HepG2 (cell line): ENCODE data around the gene C19orf85. TPM values are rescaled to one million over a fixed set of nuclear protein-coding genes. Genes with fewer than 3 reads are reported as not detected.

Experiments
- ATAC-seq: fragments of 200-7000 bp; cut with Tn5 transposase; 3 replicates; pipeline ENCODE4 v1.9.1; 2020; ENCODE audit warnings: mild to moderate bottlenecking, moderate library complexity
- BruUV-seq: library from RNA; stranded (reverse); fragments of 400-500 nt; replicated peaks from 2 replicates; lab custom pipeline; 2021; lab: Mats Ljungman, UMichigan
- CTCF ChIA-PET: fragments of 300-600 bp; formaldehyde crosslinking; extraction: SDS; loops from one replicate; lab custom pipeline; 2021; ENCODE audit warnings: low total read pairs, inconsistent platforms, low intra/inter-chr PET ratio; lab: Yijun Ruan, JAX
- POLR2A ChIA-PET: fragments of 350-600 bp; sonication (Branson Sonifier 250); formaldehyde crosslinking; loops from one replicate; lab custom pipeline; 2020; ENCODE audit warnings: antibody characterized with exemption, inconsistent platforms; lab: Yijun Ruan, JAX
- DNase-seq: peaks from one replicate; pipeline ENCODE4 v3.0.0-alpha.2; 2015; ENCODE audit warnings: low spot score
- FAIRE-seq: peaks from 3 replicates; lab custom pipeline; 2011; peaks lifted over from hg19 to GRCh38; lab: Jason Lieb, UNC
- H2AFZ ChIP-seq: one replicate; pipeline ENCODE4 v1.6.1; 2011; ENCODE audit warnings: low read length, inconsistent platforms
- H3K27ac ChIP-seq: fragments of 300-600 bp; 3 replicates; pipeline ENCODE4 v1.8.0; 2011; ENCODE audit warnings: mixed run types, mild to moderate bottlenecking, mixed read lengths, low read length, inconsistent platforms; ENCODE audit not compliant: insufficient read depth; ENCODE audit errors: extremely low read length
- H3K27me3 ChIP-seq, 2 experiments: fragments of 200-600 bp in 1 of 2; 2 replicates in 1 of 2; 3 replicates in 1 of 2; pipeline versions ENCODE4 v1.6.0 to v1.8.0; 2011; ENCODE audit warnings: low read length in 2 of 2, mild to moderate bottlenecking in 2 of 2, moderate library complexity in 2 of 2, inconsistent platforms in 1 of 2; ENCODE audit not compliant: insufficient read depth in 2 of 2, control insufficient read depth in 1 of 2
- H3K36me3 ChIP-seq, 2 experiments: fragments of 200-600 bp in 1 of 2; replicated peaks in 1 of 2; 2 replicates in 1 of 2; 3 replicates in 1 of 2; pipeline versions ENCODE4 v1.5.1 to v1.8.0; 2011; ENCODE audit warnings: low read length in 2 of 2, inconsistent platforms in 1 of 2; ENCODE audit not compliant: insufficient read depth in 2 of 2, control insufficient read depth in 1 of 2
- H3K4me1 ChIP-seq: 2 replicates; pipeline ENCODE4 v1.5.1; 2012; ENCODE audit warnings: low read length, inconsistent platforms; ENCODE audit not compliant: insufficient read depth
- H3K4me2 ChIP-seq: 2 replicates; pipeline ENCODE4 v1.6.0; 2011; ENCODE audit warnings: low read depth, low read length, inconsistent platforms
- H3K4me3 ChIP-seq, 3 experiments: fragments of 200-600 bp in 1 of 3; sonication (generic), shearing (Covaris generic) in 1 of 3; replicated peaks in 1 of 3; 2 replicates each; pipeline ENCODE4 v1.5.1; 2011 to 2016; ENCODE audit warnings: low read length in 3 of 3, inconsistent platforms in 2 of 3, low read depth in 2 of 3, mild to moderate bottlenecking in 2 of 3, control low read depth in 1 of 3, mixed read lengths in 1 of 3; ENCODE audit not compliant: insufficient read depth in 1 of 3
- H3K79me2 ChIP-seq: one replicate; pipeline ENCODE4 v1.6.1; 2011; ENCODE audit warnings: low read length, inconsistent platforms; ENCODE audit not compliant: insufficient read depth
- H3K9ac ChIP-seq: 2 replicates; pipeline ENCODE4 v1.6.0; 2011; ENCODE audit warnings: mild to moderate bottlenecking, low read depth, low read length, inconsistent platforms; ENCODE audit not compliant: insufficient read depth
- H3K9me3 ChIP-seq: 2 replicates; pipeline ENCODE4 v1.5.1; 2012; ENCODE audit warnings: mild to moderate bottlenecking, low read length
- H4K20me1 ChIP-seq: 2 replicates; pipeline ENCODE4 v1.6.0; 2011; ENCODE audit warnings: inconsistent platforms, mild to moderate bottlenecking, low read length, moderate library complexity; ENCODE audit not compliant: insufficient read depth
- ASH2L ChIP-seq: fragments of 300-600, 200-600 bp; sonication (generic); IDR thresholded peaks from 2 replicates; pipeline ENCODE4 v1.7.0; 2017; ENCODE audit warnings: low read depth, mild to moderate bottlenecking, moderate library complexity, mixed read lengths, low read length; ENCODE audit not compliant: insufficient read length
- DNMT3B ChIP-seq: conservative IDR thresholded peaks from 2 replicates; pipeline ENCODE4 v1.6.1; 2016; ENCODE audit warnings: missing biosample characterization, control low read depth
- EHMT2 ChIP-seq: fragments of 200-600 bp; sonication (generic); IDR thresholded peaks from 2 replicates; pipeline ENCODE4 v1.7.0; 2017; ENCODE audit warnings: antibody characterized with exemption, low read depth, low read length, borderline replicate concordance
- GZF1 ChIP-seq: sonication (generic); formaldehyde crosslinking; IDR thresholded peaks from 2 replicates; pipeline ENCODE4 v1.5.1; 2020; ENCODE audit warnings: mild to moderate bottlenecking, missing genetic modification reagents
- MAFF ChIP-seq: IDR thresholded peaks from 2 replicates; pipeline ENCODE4 v1.6.1; 2011; ENCODE audit warnings: low read depth, low read length, improper control_type of control experiment
- RAD21 ChIP-seq: fragments of 450-650 bp; formaldehyde crosslinking; IDR thresholded peaks from 2 replicates; pipeline ENCODE4 v1.5.0; 2020; ENCODE audit warnings: mild to moderate bottlenecking
- TBP ChIP-seq: sonication (generic); formaldehyde crosslinking; IDR thresholded peaks from 2 replicates; pipeline ENCODE4 v1.5.0; 2020; ENCODE audit warnings: missing genetic modification reagents
- ZFP62 ChIP-seq: sonication (generic); formaldehyde crosslinking; IDR thresholded peaks from 2 replicates; pipeline ENCODE4 v1.4.0; 2020; ENCODE audit warnings: missing genetic modification reagents
- ZNF230 ChIP-seq: sonication (generic); formaldehyde crosslinking; IDR thresholded peaks from 2 replicates; pipeline ENCODE4 v1.4.0; 2020; ENCODE audit warnings: mild to moderate bottlenecking, missing genetic modification reagents
- ZNF326 ChIP-seq: sonication (generic); formaldehyde crosslinking; IDR thresholded peaks from 2 replicates; pipeline ENCODE4 v1.4.0; 2020; ENCODE audit warnings: missing genetic modification reagents, borderline replicate concordance
- ZNF547 ChIP-seq: sonication (generic); formaldehyde crosslinking; IDR thresholded peaks from 2 replicates; pipeline ENCODE4 v1.5.1; 2020; ENCODE audit warnings: mild to moderate bottlenecking, missing genetic modification reagents
- ZNF589 ChIP-seq: sonication (generic); formaldehyde crosslinking; conservative IDR thresholded peaks from 2 replicates; pipeline ENCODE4 v1.8.0; 2022; ENCODE audit warnings: mild to moderate bottlenecking, moderate library complexity, missing genetic modification reagents
- ZNF781 ChIP-seq: sonication (generic); formaldehyde crosslinking; IDR thresholded peaks from 2 replicates; pipeline ENCODE4 v1.5.1; 2020; ENCODE audit warnings: borderline replicate concordance, mild to moderate bottlenecking, missing genetic modification reagents; ENCODE audit errors: not compliant biosample characterization
- ZSCAN22 ChIP-seq: sonication (generic); formaldehyde crosslinking; IDR thresholded peaks from 2 replicates; pipeline ENCODE4 v1.4.0; 2020; ENCODE audit warnings: mild to moderate bottlenecking, missing genetic modification reagents
- ZSCAN9 ChIP-seq: IDR thresholded peaks from 2 replicates; pipeline ENCODE4 v1.6.1; 2016; ENCODE audit warnings: borderline replicate concordance
- WGBS: methylation state at CpG from one replicate; pipeline ENCODE4 v1.1.6; 2017; ENCODE audit warnings: low lambda C conversion rate; 5-methylcytosine and 5-hydroxymethylcytosine counted together
- in situ Hi-C: cut with HindIII; loops from 2 replicates; pipeline ENCODE4 v1.10.0; 2017; ENCODE audit warnings: low pct_unique_long_range_greater_than_20kb; ENCODE audit not compliant: extremely low pct_ligation_motif_present
- intact Hi-C: fragments of 100-400 bp; cut with micrococcal nuclease; formaldehyde crosslinking; loops from one replicate; pipeline ENCODE4 v1.10.0; 2022; ENCODE audit not compliant: unreplicated experiment
- polyA plus RNA-seq, 8 experiments: library from polyadenylated mRNA; depleted of rRNA in 3 of 8; stranded (reverse) in 7 of 8; unstranded in 1 of 8; fragments of >200 nt; fragmentation: Illumina TruSeq in 4 of 8; extraction: Trizol in 4 of 8; gene quantifications; 2 replicates each; pipeline versions ENCODE4 v1.2.1 to v1.2.3, GENCODE V29; 2011 to 2016; ENCODE audit warnings: low read depth in 4 of 8, missing spikeins in 1 of 8, mixed read lengths in 1 of 8; ENCODE audit not compliant: insufficient read depth in 1 of 8
- total RNA-seq, 5 experiments: library from RNA; depleted of rRNA; stranded (reverse); fragments of >200 nt; fragmentation: Illumina TruSeq; extraction: Trizol; gene quantifications; 2 replicates each; pipeline ENCODE4 v1.2.3, GENCODE V29; 2016; ENCODE audit warnings: low read depth in 1 of 5
- TF ChIP-seq, protein P1 (sequence below): sonication (generic); formaldehyde crosslinking; IDR thresholded peaks from 2 replicates; pipeline ENCODE4 v1.4.0; 2020; ENCODE audit warnings: mild to moderate bottlenecking, missing genetic modification reagents
- TF ChIP-seq, protein P2 (sequence below): sonication (generic); formaldehyde crosslinking; IDR thresholded peaks from 2 replicates; pipeline ENCODE4 v1.4.0; 2020; ENCODE audit warnings: missing genetic modification reagents
- TF ChIP-seq, protein P3 (sequence below): sonication (generic); formaldehyde crosslinking; IDR thresholded peaks from 2 replicates; pipeline ENCODE4 v1.4.0; 2020; ENCODE audit warnings: mild to moderate bottlenecking, missing genetic modification reagents

Gene C19orf85
- total and polyA plus RNA-seq, 2 of the 13 experiments (the other 11 are each of a cell fraction or from before 2014, with no cell fraction given) = not detected

DNA sequence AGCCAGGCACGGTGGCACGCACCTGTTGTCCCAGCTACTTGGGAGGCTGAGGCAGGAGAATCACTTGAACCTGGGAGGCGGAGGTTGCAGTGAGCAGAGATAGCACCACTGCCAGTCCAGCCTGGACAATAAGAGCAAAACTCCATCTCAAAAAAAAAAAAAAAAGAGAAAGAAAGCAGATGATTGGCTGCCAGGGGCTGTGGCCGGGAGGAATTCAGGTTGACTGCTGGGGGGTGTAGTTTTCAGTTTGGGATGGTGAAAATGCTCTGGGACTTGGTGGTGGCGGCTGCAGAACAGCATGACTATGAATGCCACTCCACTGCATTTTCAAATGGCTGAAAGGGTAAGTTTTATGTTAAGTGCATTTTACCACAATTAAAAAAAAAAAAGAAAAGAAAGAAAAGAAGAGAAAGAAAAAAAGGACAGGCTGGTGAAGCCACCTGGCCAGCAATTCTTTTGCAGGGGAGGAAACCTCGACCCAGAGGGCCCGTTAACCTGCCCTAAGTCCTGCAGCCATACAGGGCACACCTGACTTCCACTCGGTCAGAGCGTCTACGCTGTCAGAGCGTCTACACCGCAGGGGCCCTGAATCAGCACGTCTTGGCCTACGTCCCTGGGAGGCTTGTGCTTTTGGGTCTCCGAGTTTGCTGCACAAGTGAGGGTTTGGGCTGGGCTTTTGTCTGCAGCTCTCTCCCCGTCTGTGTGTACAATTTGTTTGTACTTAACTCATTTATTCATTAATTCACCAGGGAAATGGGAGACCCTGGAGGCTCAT lies 6.7 kb downstream of the C19orf85 start:
- no peaks in the 10 kb centered on the region for H3K9me3 ChIP-seq
- H3K36me3 ChIP-seq = peaks cover 1 to 11% of the 10 kb centered on the region in 2 experiments; a peak in 4 of 5 replicates
- peaks cover 10% of the 10 kb centered on the region; the same call in 1 of the 2 replicates for H4K20me1 ChIP-seq
- no peak for DNase-seq
- TF ChIP-seq GZF1 (CRISPR knock-in tag) = no peak
- no peak for TF ChIP-seq ZNF230 (CRISPR knock-in tag)
- no peak for TF ChIP-seq ZSCAN9
- TF ChIP-seq ZNF781 (CRISPR knock-in tag) = no peak
- no peak for TF ChIP-seq ZNF547 (CRISPR knock-in tag)
- TF ChIP-seq ZNF589 (CRISPR knock-in tag) = no peak
- no peak for TF ChIP-seq ZFP62
- TF ChIP-seq, protein P1, sequence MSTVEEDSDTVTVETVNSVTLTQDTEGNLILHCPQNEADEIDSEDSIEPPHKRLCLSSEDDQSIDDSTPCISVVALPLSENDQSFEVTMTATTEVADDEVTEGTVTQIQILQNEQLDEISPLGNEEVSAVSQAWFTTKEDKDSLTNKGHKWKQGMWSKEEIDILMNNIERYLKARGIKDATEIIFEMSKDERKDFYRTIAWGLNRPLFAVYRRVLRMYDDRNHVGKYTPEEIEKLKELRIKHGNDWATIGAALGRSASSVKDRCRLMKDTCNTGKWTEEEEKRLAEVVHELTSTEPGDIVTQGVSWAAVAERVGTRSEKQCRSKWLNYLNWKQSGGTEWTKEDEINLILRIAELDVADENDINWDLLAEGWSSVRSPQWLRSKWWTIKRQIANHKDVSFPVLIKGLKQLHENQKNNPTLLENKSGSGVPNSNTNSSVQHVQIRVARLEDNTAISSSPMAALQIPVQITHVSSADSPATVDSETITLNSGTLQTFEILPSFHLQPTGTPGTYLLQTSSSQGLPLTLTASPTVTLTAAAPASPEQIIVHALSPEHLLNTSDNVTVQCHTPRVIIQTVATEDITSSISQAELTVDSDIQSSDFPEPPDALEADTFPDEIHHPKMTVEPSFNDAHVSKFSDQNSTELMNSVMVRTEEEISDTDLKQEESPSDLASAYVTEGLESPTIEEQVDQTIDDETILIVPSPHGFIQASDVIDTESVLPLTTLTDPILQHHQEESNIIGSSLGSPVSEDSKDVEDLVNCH (CRISPR knock-in tag) = no peak
- TF ChIP-seq DNMT3B = no peak
- TF ChIP-seq ASH2L = no peak
- TF ChIP-seq ZSCAN22 (CRISPR knock-in tag) = no peak
- TF ChIP-seq EHMT2 = no peak
- TF ChIP-seq TBP = no peak
- no peak for TF ChIP-seq RAD21 (CRISPR knock-in tag)
- TF ChIP-seq, protein P2, sequence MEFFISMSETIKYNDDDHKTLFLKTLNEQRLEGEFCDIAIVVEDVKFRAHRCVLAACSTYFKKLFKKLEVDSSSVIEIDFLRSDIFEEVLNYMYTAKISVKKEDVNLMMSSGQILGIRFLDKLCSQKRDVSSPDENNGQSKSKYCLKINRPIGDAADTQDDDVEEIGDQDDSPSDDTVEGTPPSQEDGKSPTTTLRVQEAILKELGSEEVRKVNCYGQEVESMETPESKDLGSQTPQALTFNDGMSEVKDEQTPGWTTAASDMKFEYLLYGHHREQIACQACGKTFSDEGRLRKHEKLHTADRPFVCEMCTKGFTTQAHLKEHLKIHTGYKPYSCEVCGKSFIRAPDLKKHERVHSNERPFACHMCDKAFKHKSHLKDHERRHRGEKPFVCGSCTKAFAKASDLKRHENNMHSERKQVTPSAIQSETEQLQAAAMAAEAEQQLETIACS (CRISPR knock-in tag) = no peak
- TF ChIP-seq, protein P3, sequence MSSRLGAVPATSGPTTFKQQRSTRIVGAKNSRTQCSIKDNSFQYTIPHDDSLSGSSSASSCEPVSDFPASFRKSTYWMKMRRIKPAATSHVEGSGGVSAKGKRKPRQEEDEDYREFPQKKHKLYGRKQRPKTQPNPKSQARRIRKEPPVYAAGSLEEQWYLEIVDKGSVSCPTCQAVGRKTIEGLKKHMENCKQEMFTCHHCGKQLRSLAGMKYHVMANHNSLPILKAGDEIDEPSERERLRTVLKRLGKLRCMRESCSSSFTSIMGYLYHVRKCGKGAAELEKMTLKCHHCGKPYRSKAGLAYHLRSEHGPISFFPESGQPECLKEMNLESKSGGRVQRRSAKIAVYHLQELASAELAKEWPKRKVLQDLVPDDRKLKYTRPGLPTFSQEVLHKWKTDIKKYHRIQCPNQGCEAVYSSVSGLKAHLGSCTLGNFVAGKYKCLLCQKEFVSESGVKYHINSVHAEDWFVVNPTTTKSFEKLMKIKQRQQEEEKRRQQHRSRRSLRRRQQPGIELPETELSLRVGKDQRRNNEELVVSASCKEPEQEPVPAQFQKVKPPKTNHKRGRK (CRISPR knock-in tag) = no peak
- TF ChIP-seq MAFF = no peak
- TF ChIP-seq ZNF326 (CRISPR knock-in tag) = no peak
- no TSS peak for BruUV-seq
- no peaks in the 10 kb centered on the region for H3K27me3 ChIP-seq
- H2AFZ ChIP-seq = no peak overlapping the region
- peaks cover 47% of the 10 kb centered on the region for H3K4me1 ChIP-seq
- no peak overlapping the region for H3K27ac ChIP-seq
- in situ Hi-C loops (no loop called here), intact Hi-C loops (no loop called here)
- no peak for ATAC-seq
- ChIA-PET POLR2A (interaction anchor here (0.6 kb wide), 1 partner anchor 45 kb away, joined by 3 read pairs; no protein-coding TSS in a partner anchor), CTCF (no interaction called here)
- no peak overlapping the region for H3K4me2 ChIP-seq
- H3K4me3 ChIP-seq = no peak overlapping the region
- peaks cover 20% of the 10 kb centered on the region for H3K79me2 ChIP-seq
- no peak overlapping the region for H3K9ac ChIP-seq
- FAIRE-seq = no peak
- 97% methylated on average over 16 of the region's 16 CpGs for WGBS
